HTR-8/SVneo (cell line): ENCODE measurements around the gene TBKBP1.
A peak's percentile ranks its signal among the peaks of the same experiment; 100 is the strongest.

ENCODE experiments used
- DNase-seq: peaks from one replicate; pipeline ENCODE4 v3.0.0; 2011; ENCODE audit warnings: low spot score, mixed read lengths; ENCODE audit not compliant: insufficient read length
- FAIRE-seq: peaks from 2 replicates; lab custom pipeline; 2011; peaks lifted over from hg19 to GRCh38; lab: Jason Lieb, UNC

TBKBP1 gene

GRCh38 chr17:47696717-47697642 is 3.0 kb downstream of the TBKBP1 start:
- no peak for DNase-seq
- FAIRE-seq: peak; percentile 67

GRCh38 chr17:47697906-47698711 is 4.1 kb downstream of the TBKBP1 start:
- DNase-seq: no peak
- FAIRE-seq: peak; percentile 57

GRCh38 chr17:47698749-47699535 is 5.0 kb downstream of the TBKBP1 start:
- FAIRE-seq (peak; percentile 87), DNase-seq (peak; percentile 95)

DNA sequence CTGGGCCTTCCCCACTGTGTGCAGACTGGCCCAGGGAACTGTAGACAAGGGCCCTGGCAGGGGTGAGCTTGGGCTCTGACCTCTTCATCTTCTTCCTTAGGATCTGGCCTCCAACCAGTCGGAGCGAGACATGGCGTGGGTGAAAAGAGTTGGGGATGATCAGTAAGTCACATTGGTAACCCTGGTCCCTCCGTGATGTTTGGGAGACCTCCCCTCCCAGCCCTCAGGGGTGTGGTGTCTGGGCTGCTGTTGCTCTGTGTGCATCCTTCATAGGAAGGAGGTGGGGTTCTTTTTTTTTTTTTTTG is 5.5 kb downstream of the TBKBP1 start:
- FAIRE-seq (peak; percentile 31), DNase-seq (no peak)

DNA sequence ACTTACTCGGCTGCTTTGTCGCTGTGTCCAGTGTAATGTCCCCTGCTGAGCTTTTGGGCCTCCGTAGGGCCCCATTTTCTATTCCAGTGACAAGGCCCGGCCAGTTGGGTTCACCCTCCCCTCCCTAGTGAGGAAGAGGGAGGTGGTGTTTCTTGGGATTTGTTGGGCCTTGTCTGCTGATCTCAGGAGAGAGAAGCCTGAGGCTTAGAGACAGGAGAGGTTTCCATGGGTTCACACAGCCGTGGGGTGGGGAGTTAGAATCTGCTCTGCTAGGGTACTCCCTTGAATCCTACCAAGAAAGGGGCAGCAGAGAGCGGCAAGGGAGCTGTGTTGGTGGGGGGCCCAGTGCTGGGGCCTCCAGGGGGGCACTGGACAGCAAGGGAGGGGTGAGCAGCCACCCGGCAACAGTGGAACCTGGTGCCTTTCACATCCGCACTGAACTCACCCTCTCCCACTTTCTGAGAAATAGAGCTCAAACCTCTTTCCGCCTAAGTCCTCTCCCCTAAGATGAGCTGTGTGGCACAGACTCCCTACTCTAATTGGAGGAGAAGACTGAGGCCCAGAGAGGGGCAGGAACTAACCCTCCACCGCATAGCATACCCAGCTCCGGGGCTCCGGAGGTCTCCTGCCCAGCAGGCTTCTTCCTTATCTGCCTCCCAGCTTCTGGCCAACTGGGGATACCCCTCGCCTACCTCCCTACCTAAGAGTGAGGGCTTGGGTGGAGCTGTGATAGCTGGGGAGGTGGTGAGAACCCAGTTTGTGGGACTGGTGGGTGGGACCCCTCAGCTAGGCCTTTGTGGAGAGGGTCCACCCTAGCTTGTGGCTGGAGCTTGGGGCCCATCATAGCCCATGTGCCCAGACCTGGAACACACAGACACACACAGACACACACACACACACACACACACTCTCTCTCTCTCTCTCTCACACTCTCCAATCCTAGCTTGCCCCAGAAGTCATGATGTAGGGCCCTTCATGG is 6.8 kb downstream of the TBKBP1 start:
- FAIRE-seq: no peak
- no peak for DNase-seq

DNA sequence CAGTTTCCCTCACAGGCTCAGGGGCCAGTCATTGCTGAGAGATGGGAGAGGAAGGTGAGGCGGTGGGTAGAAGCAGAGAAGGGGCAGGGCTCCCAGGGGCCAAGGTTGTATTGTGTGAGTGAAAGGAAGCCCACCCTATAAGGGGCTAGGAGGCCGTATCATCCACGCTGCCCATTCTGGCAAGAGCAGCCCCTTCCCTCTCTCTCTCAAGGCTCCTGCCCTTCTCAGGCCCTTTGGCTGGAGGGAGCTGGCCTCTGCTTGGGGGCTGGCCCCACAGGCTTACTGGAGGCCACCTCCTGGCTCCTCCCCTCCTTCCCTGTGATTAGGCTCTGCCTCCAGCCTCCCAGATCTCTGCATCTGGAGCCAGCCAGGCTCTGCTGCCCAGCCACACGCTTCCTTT is 7.6 kb downstream of the TBKBP1 start:
- DNase-seq (no peak), FAIRE-seq (no peak)

- FAIRE-seq (no peak), DNase-seq (no peak)
Observed at GRCh38 chr17:47702391-47702995, 8.5 kb downstream of the TBKBP1 start.

DNA sequence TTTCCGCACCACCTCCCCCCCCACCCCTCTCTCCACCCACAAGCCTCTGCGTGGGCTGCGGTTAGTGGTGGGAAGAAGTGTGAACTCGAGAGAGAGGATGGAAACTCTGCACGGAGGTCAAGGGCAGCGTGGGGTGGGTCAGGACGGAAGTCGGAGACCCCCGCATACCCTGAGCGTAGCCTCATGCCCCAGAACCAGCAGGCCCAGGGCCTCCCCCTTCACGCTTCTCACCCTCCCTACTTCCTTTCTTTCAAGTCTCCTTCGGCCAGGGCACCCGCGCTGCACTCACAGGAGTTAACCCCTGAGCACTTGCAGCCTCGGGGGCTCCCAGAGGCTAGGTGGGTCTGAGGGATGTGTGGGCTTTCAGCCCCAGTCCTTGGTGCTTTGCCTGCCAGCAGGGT is 9.2 kb downstream of the TBKBP1 start:
- DNase-seq (no peak), FAIRE-seq (no peak)

GRCh38 chr17:47703671-47704070 is 9.7 kb downstream of the TBKBP1 start:
- no peak for DNase-seq
- no peak for FAIRE-seq

DNA sequence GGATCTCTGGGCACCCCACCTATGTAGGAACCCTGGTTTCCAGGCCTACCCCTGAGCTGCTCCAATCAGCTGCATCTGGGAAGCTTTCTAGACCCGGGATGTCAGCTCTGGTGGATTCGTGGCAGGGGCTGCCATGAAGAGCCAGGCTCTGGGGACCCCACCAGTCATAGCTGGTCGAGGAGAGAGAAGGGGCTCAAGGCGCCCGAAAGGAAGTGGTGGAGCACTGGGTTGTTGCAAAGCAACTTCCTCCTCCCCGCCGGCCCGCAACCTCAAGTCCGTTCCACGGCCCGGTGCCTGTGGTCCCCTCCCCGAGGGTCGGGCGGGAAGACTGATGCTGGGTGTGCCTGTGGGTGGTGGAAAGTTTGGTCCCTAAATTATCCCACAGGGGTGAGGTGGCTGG is 10.2 kb downstream of the TBKBP1 start:
- no peak for DNase-seq
- FAIRE-seq: no peak

GRCh38 chr17:47704736-47705135 is 10.8 kb downstream of the TBKBP1 start:
- DNase-seq (no peak), FAIRE-seq (no peak)

GRCh38 chr17:47705536-47706530 is 11.9 kb downstream of the TBKBP1 start:
- no peak for DNase-seq
- FAIRE-seq: no peak

DNA sequence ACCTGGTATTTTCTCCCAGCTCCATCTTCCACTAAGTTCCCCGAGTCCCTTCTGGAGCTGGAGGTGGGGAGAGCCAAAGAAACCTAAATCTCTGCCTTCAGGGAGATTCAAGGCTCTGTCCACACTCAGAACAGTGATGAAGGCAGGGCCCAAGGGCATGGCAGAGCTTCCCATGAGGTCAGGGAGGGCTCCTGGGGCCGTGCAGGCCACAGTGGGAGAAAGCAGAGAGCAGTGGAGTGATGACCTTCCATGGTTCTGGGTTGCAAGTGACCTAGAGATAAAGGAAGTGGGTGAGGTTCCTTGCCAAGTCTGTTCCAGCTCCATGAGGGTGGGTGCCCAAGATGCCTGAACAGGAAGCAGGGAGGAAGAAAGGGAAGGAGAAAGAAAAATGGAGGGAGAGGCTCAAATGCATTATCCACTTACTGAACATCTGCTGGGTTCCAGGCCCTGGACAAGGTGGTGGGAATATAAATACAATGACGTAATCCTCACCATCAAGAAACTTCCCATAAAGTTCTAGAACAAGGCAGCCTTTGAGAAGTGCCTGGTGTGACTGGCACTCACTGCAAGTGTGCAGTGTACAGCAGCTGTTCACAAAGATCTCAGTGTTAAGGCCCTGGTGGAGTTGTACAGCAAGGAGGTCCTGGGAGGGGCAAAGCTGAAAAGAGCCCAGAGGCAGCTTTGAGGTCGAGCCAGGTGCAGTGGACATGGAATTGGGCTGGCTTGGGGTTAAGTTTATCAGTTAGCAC is 13.3 kb downstream of the TBKBP1 start:
- peak; percentile 23 for FAIRE-seq
- no peak for DNase-seq

- FAIRE-seq (peak; percentile 58), DNase-seq (no peak)
Observed at GRCh38 chr17:47707884-47708283, 13.9 kb downstream of the TBKBP1 start.

GRCh38 chr17:47708312-47708863 is 14.4 kb downstream of the TBKBP1 start:
- no peak for DNase-seq
- FAIRE-seq: no peak

- DNase-seq: no peak
- no peak for FAIRE-seq
Observed at GRCh38 chr17:47708864-47709541, 15.0 kb downstream of the TBKBP1 start.
